Uterus (tissue), 4 donors: ENCODE measurements around the gene YBX1. TPM values are rescaled to one million over a fixed set of nuclear protein-coding genes. Genes with fewer than 3 reads are reported as not detected.

Experiments
- DNase-seq, 2 donors: peaks; one replicate each; pipeline ENCODE4 v3.0.0-alpha.2; 2019 to 2020
- H3K27ac ChIP-seq, 2 donors: fragments of 200-600 bp; sonication (generic); 1 replicate in 1 of 2; 2 replicates in 1 of 2; pipeline ENCODE4 v1.5.1; 2016 to 2018
- H3K27me3 ChIP-seq, 2 donors: fragments of 200-600 bp; sonication (generic); one replicate each; pipeline ENCODE4 v1.5.1; 2018 to 2019; ENCODE audit warnings: control low read depth in 1 of 2
- H3K36me3 ChIP-seq, 2 donors: fragments of 200-600 bp; sonication (generic); one replicate each; pipeline ENCODE4 v1.5.1; 2019; ENCODE audit warnings: control low read depth in 1 of 2
- H3K4me1 ChIP-seq, 2 donors: fragments of 200-600 bp; sonication (generic); one replicate each; pipeline ENCODE4 v1.5.1; 2018 to 2019; ENCODE audit warnings: control low read depth in 1 of 2
- H3K4me3 ChIP-seq, 2 donors: fragments of 200-600 bp; sonication (generic); 1 replicate in 1 of 2; 2 replicates in 1 of 2; pipeline ENCODE4 v1.5.1; 2018 to 2019; ENCODE audit warnings: mild to moderate bottlenecking in 1 of 2
- H3K9me3 ChIP-seq, 2 donors: fragments of 200-600 bp; sonication (generic); one replicate each; pipeline ENCODE4 v1.5.1; 2019; ENCODE audit warnings: control low read depth in 1 of 2
- POLR2A ChIP-seq, 2 donors: fragments of 450-650 bp; IDR thresholded peaks; one replicate each; pipeline ENCODE4 v1.6.1; 2016; ENCODE audit warnings: antibody characterized with exemption in 2 of 2, mild to moderate bottlenecking in 1 of 2, moderate library complexity in 1 of 2
- intact Hi-C: fragments of 100-400 bp; cut with DNase I; formaldehyde crosslinking; loops from one replicate; pipeline ENCODE4 v1.15.1; 2023; ENCODE audit warnings: low total_unique reads
- total RNA-seq, 4 donors: library from RNA; depleted of rRNA in 3 of 4; stranded (reverse); fragments of >200 nt in 3 of 4; gene quantifications; one replicate each; pipeline versions ENCODE4 v1.1.0 to v1.2.4, GENCODE V29; 2014 to 2023
- TF ChIP-seq, protein P1 (sequence below), 4 experiments: fragments of 200-600 bp in 2 of 4; fragments of 450-650 bp in 2 of 4; sonication (generic) in 2 of 4; IDR thresholded peaks; one replicate each; pipeline ENCODE4 v1.5.1; 2016 to 2019; ENCODE audit warnings: antibody characterized with exemption in 4 of 4, mild to moderate bottlenecking in 2 of 4, moderate library complexity in 1 of 4
- donor health status: DM: yes; HTN: yes; CAD: no.

Gene YBX1
- total RNA-seq, 4 donors from 2014 or later, result 282 to 387 (median 333) TPM

DNA sequence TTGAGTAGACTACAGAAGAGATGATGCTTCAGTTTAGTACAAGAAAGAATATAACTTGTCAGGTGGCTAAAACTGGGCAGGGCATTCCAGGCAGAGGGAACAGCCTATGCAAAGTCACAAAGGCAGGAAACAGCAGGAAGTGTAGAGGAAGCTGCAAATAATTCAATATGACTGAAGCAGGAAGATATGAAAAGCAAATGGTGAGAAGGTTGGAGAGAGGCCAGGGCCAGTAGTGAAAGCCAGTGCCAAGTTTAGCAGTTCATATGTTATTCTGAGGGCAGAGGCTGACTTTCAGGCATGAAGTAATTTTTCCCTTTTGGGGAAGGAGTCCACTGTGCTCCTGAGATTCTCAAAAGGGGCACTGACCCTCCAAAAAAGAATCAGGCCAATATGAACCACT is 8.0 kb upstream of the YBX1 start:
- TF ChIP-seq, protein P1, sequence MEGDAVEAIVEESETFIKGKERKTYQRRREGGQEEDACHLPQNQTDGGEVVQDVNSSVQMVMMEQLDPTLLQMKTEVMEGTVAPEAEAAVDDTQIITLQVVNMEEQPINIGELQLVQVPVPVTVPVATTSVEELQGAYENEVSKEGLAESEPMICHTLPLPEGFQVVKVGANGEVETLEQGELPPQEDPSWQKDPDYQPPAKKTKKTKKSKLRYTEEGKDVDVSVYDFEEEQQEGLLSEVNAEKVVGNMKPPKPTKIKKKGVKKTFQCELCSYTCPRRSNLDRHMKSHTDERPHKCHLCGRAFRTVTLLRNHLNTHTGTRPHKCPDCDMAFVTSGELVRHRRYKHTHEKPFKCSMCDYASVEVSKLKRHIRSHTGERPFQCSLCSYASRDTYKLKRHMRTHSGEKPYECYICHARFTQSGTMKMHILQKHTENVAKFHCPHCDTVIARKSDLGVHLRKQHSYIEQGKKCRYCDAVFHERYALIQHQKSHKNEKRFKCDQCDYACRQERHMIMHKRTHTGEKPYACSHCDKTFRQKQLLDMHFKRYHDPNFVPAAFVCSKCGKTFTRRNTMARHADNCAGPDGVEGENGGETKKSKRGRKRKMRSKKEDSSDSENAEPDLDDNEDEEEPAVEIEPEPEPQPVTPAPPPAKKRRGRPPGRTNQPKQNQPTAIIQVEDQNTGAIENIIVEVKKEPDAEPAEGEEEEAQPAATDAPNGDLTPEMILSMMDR (IDR thresholded peaks at IDR 0.05), result no peak
- no peak for TF ChIP-seq POLR2A (IDR thresholded peaks at IDR 0.05)
- no peaks in the 10 kb centered on the region for H3K9me3 ChIP-seq
- no peak overlapping the region for H3K4me3 ChIP-seq
- intact Hi-C loops, result no loop called here
- no peaks in the 10 kb centered on the region for H3K27me3 ChIP-seq
- no peak overlapping the region for H3K27ac ChIP-seq
- H3K4me1 ChIP-seq, result no peaks in the 10 kb centered on the region
- no peak for DNase-seq
- H3K36me3 ChIP-seq, result no peaks in the 10 kb centered on the region

DNA sequence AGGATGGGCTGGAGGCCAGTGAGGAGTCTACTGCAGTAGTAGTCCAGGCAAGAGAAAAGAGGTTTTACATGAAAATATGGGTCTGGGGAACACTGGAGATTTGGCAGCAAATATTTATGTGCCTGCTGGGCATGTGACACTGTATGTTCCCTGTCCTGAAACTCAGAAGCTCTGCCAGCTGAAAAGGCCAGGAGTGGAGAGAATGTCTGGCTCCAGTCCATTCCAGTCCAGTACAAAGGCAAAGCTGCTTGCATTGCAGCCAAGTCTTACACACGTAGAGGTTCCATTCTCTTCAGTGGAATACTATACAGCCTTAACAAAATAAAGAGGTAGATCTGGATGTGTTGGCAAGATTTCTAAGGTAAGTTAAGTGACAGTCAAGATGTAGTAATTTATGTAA is 7.5 kb upstream of the YBX1 start:
- intact Hi-C loops, result no loop called here
- no peak overlapping the region for H3K27ac ChIP-seq
- H3K36me3 ChIP-seq, result no peaks in the 10 kb centered on the region
- H3K9me3 ChIP-seq, result no peaks in the 10 kb centered on the region
- H3K4me1 ChIP-seq, result no peaks in the 10 kb centered on the region
- no peaks in the 10 kb centered on the region for H3K27me3 ChIP-seq
- no peak for DNase-seq
- H3K4me3 ChIP-seq, result no peak overlapping the region
- TF ChIP-seq, protein P1 (IDR thresholded peaks at IDR 0.05), result no peak
- no peak for TF ChIP-seq POLR2A (IDR thresholded peaks at IDR 0.05)

DNA sequence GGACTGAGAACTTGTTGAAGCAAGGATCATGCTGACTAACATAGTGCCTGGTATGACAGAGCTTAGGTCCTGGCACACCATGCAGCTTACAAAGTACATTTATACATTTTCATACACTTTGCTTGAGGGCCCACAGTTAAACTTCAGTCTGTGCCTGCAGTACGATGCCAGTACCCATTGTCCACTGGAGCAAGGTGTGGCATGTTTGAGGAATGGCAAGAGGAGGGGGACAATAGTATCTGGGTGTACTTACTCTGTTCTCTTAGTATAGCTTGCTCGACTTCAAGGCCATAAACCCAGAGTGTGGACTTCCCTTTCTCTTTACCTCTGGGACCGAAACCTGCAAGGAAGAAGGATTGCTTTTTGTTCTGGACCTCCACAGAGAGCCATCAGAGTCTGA is 6.8 kb upstream of the YBX1 start:
- no peaks in the 10 kb centered on the region for H3K9me3 ChIP-seq
- no peak overlapping the region for H3K27ac ChIP-seq
- intact Hi-C loops, result no loop called here
- H3K4me3 ChIP-seq, result no peak overlapping the region
- no peak for TF ChIP-seq POLR2A (IDR thresholded peaks at IDR 0.05)
- TF ChIP-seq, protein P1 (IDR thresholded peaks at IDR 0.05), result no peak
- no peaks in the 10 kb centered on the region for H3K36me3 ChIP-seq
- H3K4me1 ChIP-seq, result no peaks in the 10 kb centered on the region
- no peak for DNase-seq
- no peaks in the 10 kb centered on the region for H3K27me3 ChIP-seq

DNA sequence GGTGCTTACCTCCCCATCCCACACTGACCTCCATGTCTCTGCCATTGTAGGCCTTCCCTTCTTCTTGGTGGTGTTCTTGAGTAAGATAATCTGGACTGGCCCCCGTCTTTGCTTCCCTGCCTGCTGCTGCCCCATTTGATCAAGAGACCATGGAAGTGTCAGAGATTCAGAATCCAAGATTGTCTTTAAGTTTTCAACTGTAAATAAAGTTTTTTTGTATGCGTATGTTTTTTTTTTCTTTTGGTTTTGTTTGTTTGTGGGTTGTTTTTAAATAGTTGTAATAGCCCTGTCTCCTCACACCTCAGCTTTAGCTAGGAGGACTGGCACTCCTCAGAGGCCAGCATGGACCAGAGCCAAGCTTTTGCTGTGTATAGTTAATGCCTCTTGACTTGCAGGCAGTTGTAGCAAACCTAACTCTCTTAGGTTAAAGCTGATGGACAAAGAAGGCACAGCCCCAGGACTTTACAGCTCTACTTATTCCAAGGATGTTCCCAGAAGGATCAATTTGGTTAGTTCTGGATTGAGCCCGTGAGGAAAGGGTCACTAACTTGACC is 5.6 kb upstream of the YBX1 start:
- TF ChIP-seq, protein P1 (IDR thresholded peaks at IDR 0.05), result no peak
- TF ChIP-seq POLR2A (IDR thresholded peaks at IDR 0.05), result no peak
- no peak overlapping the region for H3K4me3 ChIP-seq
- H3K27me3 ChIP-seq, result no peaks in the 10 kb centered on the region
- no peak overlapping the region for H3K27ac ChIP-seq
- no peaks in the 10 kb centered on the region for H3K9me3 ChIP-seq
- H3K4me1 ChIP-seq, result no peaks in the 10 kb centered on the region
- no peak for DNase-seq
- intact Hi-C loops, result no loop called here
- H3K36me3 ChIP-seq, result no peaks in the 10 kb centered on the region

DNA sequence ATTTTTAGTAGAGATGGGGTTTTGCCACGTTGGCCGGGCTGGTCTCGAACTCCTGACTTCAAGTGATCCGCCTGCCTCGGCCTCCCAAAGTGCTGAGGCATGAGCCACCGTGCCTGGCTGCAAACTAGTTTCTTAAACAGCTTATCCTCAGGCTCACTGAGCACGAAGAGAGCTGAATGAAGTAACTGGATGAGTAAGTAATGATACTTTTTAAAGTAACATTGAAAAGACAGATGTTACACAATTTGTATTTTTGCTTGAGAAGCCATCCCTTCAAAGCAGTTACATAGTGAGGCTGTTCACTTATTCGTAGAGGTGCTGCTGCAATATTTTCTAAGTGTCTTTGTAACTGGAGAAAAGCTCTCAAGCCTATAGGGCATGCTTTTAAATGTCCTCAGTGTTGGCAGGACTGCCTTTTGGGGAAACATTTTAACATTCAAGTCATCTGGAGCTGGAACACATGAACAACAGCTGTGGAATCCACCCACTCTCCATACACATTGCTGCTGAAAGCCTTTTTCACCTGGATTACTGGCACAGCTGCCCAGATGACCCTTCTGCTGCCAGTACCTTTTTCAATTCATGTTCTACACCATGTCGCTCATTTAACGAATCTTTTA is 2.7 kb upstream of the YBX1 start:
- Histone ChIP-seq H3K4me3 (no peak overlapping the region), H3K27me3 (no peaks in the 10 kb centered on the region), H3K4me1 (peaks cover 2 to 7% of the 10 kb centered on the region in 2 donors), H3K36me3 (no peaks in the 10 kb centered on the region), H3K27ac (no peak overlapping the region), H3K9me3 (no peaks in the 10 kb centered on the region)
- intact Hi-C loops, result no loop called here
- DNase-seq, result no peak
- no peak for TF ChIP-seq POLR2A (IDR thresholded peaks at IDR 0.05)
- TF ChIP-seq, protein P1 (IDR thresholded peaks at IDR 0.05), result no peak
